IPS-15b (cell line): ENCODE results near the gene ELOVL1.

Source experiments
- H3K27me3 ChIP-seq: one replicate; pipeline ENCODE4 v1.6.1; 2013; ENCODE audit warnings: low read length; ENCODE audit not compliant: control insufficient read depth, insufficient read depth
- H3K36me3 ChIP-seq: one replicate; pipeline ENCODE4 v1.6.1; 2013; ENCODE audit warnings: low read length; ENCODE audit not compliant: control insufficient read depth, insufficient read depth
- H3K4me1 ChIP-seq: one replicate; pipeline ENCODE4 v1.6.1; 2013; ENCODE audit warnings: mild to moderate bottlenecking, low read length; ENCODE audit not compliant: control insufficient read depth, insufficient read depth
- H3K4me3 ChIP-seq: one replicate; pipeline ENCODE4 v1.5.1; 2013; ENCODE audit warnings: low read depth, low read length
- H3K9ac ChIP-seq: one replicate; pipeline ENCODE4 v1.6.1; 2013; ENCODE audit warnings: low read depth, mild to moderate bottlenecking, low read length
- H3K9me3 ChIP-seq: one replicate; pipeline ENCODE4 v1.6.1; 2013; ENCODE audit warnings: mild to moderate bottlenecking, low read length; ENCODE audit not compliant: control insufficient read depth, insufficient read depth

ELOVL1 gene

GRCh38 chr1:43351421-43352350 lies 16.1 kb downstream of the ELOVL1 start:
- Histone ChIP-seq H3K4me1 (peaks cover 10% of the 10 kb centered on the region), H3K4me3 (no peak overlapping the region), H3K9ac (no peak overlapping the region), H3K27me3 (peaks cover 17% of the 10 kb centered on the region), H3K9me3 (no peaks in the 10 kb centered on the region), H3K36me3 (no peaks in the 10 kb centered on the region)

- peaks cover 21% of the 10 kb centered on the region for H3K27me3 ChIP-seq
- no peak overlapping the region for H3K9ac ChIP-seq
- H3K36me3 ChIP-seq = no peaks in the 10 kb centered on the region
- H3K4me3 ChIP-seq = no peak overlapping the region
- peaks cover 10% of the 10 kb centered on the region for H3K4me1 ChIP-seq
- H3K9me3 ChIP-seq = no peaks in the 10 kb centered on the region
Measured at GRCh38 chr1:43350976-43351375, 16.8 kb downstream of the ELOVL1 start.

DNA sequence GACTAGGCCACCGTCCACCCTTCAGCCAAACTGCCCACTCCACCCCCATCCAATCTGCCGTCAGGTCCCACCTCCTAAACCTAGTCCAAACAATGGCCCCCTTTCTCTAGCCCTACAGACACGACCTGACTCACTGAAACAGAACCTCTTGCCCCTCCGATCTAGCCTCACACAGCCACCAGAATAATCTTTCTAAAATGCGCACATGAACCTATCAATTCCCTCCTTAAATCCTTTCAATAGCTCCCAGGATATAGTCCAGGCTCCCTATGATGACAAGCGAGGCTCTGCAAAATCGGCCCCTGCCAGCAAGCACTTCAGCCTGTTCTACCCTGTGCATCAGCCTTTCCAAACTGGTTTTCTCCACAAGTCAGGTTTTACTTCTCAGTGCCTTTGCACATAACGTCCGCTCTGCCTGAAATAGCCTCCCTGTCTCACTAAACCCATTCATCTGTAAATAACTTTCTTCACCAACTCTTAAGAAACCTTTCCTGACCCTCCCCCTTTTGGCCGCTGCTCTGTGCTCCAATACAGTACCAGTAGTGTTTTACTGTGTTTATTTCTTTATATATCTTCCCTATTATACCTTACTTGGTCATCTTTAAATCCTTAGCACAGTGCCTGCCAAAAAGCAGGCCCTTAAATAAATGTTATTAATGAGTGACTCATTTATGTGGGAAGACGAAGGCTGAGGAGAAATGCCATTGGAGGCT lies 18.1 kb downstream of the ELOVL1 start:
- H3K4me1 ChIP-seq = peaks cover 10% of the 10 kb centered on the region
- no peaks in the 10 kb centered on the region for H3K36me3 ChIP-seq
- H3K4me3 ChIP-seq = peak overlapping the region; percentile 95
- H3K9ac ChIP-seq = peak overlapping the region; percentile 85
- peaks cover 21% of the 10 kb centered on the region for H3K27me3 ChIP-seq
- H3K9me3 ChIP-seq = no peaks in the 10 kb centered on the region

- Histone ChIP-seq H3K4me3 (peak overlapping the region; percentile 95), H3K9ac (peak overlapping the region; percentile 92), H3K9me3 (no peaks in the 10 kb centered on the region), H3K27me3 (peaks cover 21% of the 10 kb centered on the region), H3K4me1 (peaks cover 10% of the 10 kb centered on the region), H3K36me3 (no peaks in the 10 kb centered on the region)
Measured at GRCh38 chr1:43348809-43349593, 18.8 kb downstream of the ELOVL1 start.

GRCh38 chr1:43348343-43348808 lies 19.4 kb downstream of the ELOVL1 start:
- H3K9ac ChIP-seq = peak overlapping the region; percentile 65
- H3K4me1 ChIP-seq = peaks cover 10% of the 10 kb centered on the region
- no peaks in the 10 kb centered on the region for H3K36me3 ChIP-seq
- peaks cover 21% of the 10 kb centered on the region for H3K27me3 ChIP-seq
- no peaks in the 10 kb centered on the region for H3K9me3 ChIP-seq
- H3K4me3 ChIP-seq = peak overlapping the region; percentile 95

DNA sequence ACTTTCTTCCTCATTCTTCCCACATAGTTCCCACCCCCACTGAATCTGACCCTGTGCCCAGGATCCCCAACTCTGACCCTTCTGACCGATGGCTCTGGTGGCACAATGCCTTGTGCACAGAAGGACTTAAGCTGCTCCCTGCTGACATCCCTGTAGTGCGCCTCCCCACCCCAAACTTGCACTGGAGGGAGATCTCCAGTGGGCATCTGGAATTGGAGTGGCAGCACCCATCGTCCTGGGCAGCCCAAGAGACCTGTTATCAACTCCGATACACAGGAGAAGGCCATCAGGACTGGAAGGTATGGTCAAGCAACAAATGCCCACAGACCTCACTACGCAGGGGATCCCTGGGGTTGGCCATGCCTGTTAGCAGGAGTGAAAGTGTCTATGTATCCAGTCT lies 21.2 kb downstream of the ELOVL1 start:
- Histone ChIP-seq H3K9me3 (no peaks in the 10 kb centered on the region), H3K4me1 (peaks cover 10% of the 10 kb centered on the region)

DNA sequence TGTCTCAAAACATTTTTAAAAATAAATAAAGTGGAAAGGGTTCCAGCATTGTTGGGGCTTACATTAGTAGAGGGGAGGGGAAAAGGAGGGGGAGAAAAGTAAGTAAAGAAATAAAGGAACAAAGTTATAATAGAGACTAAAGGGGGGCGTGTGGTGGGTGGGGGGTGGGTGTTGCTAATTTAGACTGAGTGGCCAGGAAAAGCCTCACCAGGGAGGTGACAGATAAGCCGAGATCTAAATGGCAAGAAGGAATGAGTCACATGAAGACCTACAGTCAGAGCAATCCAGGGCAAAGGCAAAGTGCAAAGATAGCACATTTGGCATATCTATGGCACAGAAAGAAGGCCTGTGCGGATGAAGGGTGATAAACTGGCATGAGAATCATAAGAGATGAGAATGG lies 22.7 kb downstream of the ELOVL1 start:
- Histone ChIP-seq H3K4me3 (no peak overlapping the region), H3K27me3 (peaks cover 21% of the 10 kb centered on the region), H3K4me1 (peaks cover 7% of the 10 kb centered on the region), H3K36me3 (no peaks in the 10 kb centered on the region), H3K9me3 (no peaks in the 10 kb centered on the region), H3K9ac (no peak overlapping the region)

More for the DNA sequence above, 21.2 kb downstream of the ELOVL1 start:
- Histone ChIP-seq H3K27me3 (peaks cover 21% of the 10 kb centered on the region), H3K36me3 (no peaks in the 10 kb centered on the region), H3K9ac (no peak overlapping the region), H3K4me3 (no peak overlapping the region)

DNA sequence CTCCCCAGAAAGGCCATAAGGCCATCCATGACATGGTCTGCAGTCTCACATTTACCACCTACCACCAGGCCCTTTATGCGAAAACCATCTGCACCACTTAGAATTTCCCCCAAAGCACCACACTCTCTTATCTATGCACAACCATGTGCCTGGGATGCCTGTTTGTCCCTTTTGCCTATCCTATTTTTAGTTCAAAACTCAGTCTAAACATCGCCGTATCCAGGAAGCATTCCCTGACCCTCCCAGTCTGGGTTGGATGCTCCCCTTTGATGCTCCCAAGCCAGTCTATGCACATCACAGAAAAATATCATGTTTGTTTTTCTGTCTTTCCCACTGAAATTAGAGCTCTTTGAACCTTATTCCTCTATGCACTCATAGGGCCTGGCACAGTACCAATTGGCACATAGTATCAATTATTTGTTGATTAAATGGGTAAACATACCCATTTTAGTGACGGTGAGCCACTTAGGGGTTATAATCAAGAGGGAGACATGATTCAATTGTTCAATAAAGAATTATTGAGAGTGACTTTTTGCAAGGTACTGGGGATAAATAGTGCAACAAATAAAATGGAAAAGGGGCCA lies 23.5 kb downstream of the ELOVL1 start:
- Histone ChIP-seq H3K4me1 (peaks cover 2% of the 10 kb centered on the region), H3K27me3 (peaks cover 21% of the 10 kb centered on the region), H3K9me3 (no peaks in the 10 kb centered on the region), H3K36me3 (no peaks in the 10 kb centered on the region), H3K4me3 (no peak overlapping the region), H3K9ac (no peak overlapping the region)

DNA sequence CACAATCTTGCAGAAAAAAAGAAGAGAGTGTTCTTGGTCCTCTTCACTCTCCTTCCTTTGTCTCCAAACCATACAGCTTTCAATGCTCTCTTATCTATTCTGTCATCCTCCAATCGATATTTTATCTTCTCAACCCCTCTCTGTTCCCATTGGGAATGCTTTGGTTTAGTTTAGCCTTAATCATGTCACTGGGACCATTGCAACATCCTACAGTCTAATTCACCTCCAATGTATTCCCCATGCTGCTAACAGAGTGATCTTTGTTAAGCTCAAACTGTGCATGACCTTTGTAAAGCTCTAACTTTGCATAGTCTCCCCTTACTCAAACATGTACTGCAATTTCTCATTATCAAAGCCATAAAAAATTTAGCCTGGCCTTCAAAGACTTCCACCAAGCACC lies 27.3 kb downstream of the ELOVL1 start:
- H3K4me1 ChIP-seq = no peaks in the 10 kb centered on the region
- H3K27me3 ChIP-seq = no peaks in the 10 kb centered on the region
- H3K9me3 ChIP-seq = no peaks in the 10 kb centered on the region
- H3K4me3 ChIP-seq = no peak overlapping the region
- H3K36me3 ChIP-seq = no peaks in the 10 kb centered on the region
- H3K9ac ChIP-seq = no peak overlapping the region

- Histone ChIP-seq H3K27me3 (no peaks in the 10 kb centered on the region), H3K36me3 (no peaks in the 10 kb centered on the region), H3K9me3 (no peaks in the 10 kb centered on the region), H3K9ac (no peak overlapping the region), H3K4me1 (no peaks in the 10 kb centered on the region), H3K4me3 (no peak overlapping the region)
Measured at GRCh38 chr1:43339584-43340232, 28.1 kb downstream of the ELOVL1 start.

- Histone ChIP-seq H3K9ac (no peak overlapping the region), H3K27me3 (no peaks in the 10 kb centered on the region), H3K36me3 (no peaks in the 10 kb centered on the region), H3K9me3 (no peaks in the 10 kb centered on the region), H3K4me1 (no peaks in the 10 kb centered on the region), H3K4me3 (no peak overlapping the region)
Measured at GRCh38 chr1:43338001-43338400, 29.8 kb downstream of the ELOVL1 start.
